Dermis blood vessel endothelial cell (primary cell): ENCODE results near the gene EPHA4. TPM values are rescaled to one million over a fixed set of nuclear protein-coding genes. Genes with fewer than 3 reads are reported as not detected.

Experiments
- DNase-seq: peaks from one replicate; pipeline ENCODE4 v3.0.0; 2010
- total RNA-seq: library from RNA; depleted of rRNA; stranded (reverse); fragments of >200 nt; gene quantifications from 2 replicates; pipeline ENCODE4 v1.2.3, GENCODE V29; 2014

Gene EPHA4
- total RNA-seq, 1 donor from 2014 or later: 21.1 TPM

GRCh38 chr2:221439761-221440479, 132.2 kb downstream of the EPHA4 start:
- no peak for DNase-seq

GRCh38 chr2:221437056-221437455, 135.0 kb downstream of the EPHA4 start:
- DNase-seq: no peak

- no peak for DNase-seq
Measured at GRCh38 chr2:221435171-221435570, 136.9 kb downstream of the EPHA4 start.

- peak; percentile 48 for DNase-seq
Measured at GRCh38 chr2:221434142-221434541, 138.0 kb downstream of the EPHA4 start.

GRCh38 chr2:221431477-221431876, 140.6 kb downstream of the EPHA4 start:
- DNase-seq: no peak

- DNase-seq: peak; percentile 24
Measured at GRCh38 chr2:221429741-221430491, 142.2 kb downstream of the EPHA4 start.

GRCh38 chr2:221428896-221429295, 143.2 kb downstream of the EPHA4 start:
- no peak for DNase-seq

GRCh38 chr2:221426929-221427328, 145.2 kb downstream of the EPHA4 start:
- DNase-seq: no peak

GRCh38 chr2:221425891-221426290, 146.2 kb downstream of the EPHA4 start:
- no peak for DNase-seq

- no peak for DNase-seq
Measured at GRCh38 chr2:221425353-221425752, 146.8 kb downstream of the EPHA4 start.

- DNase-seq: peak; percentile 91
Measured at GRCh38 chr2:221423210-221423804, 148.8 kb downstream of the EPHA4 start.

- peak; percentile 68 for DNase-seq
Measured at GRCh38 chr2:221422516-221423209, 149.4 kb downstream of the EPHA4 start.

- peak; percentile 73 for DNase-seq
Measured at GRCh38 chr2:221420245-221420644, 151.9 kb downstream of the EPHA4 start.

- no peak for DNase-seq
Measured at GRCh38 chr2:221415789-221416188, 156.3 kb downstream of the EPHA4 start.

- no peak for DNase-seq
Measured at GRCh38 chr2:221412978-221413377, 159.1 kb downstream of the EPHA4 start.

- no peak for DNase-seq
Measured at GRCh38 chr2:221410487-221410886, 161.6 kb downstream of the EPHA4 start.

- DNase-seq: no peak
Measured at GRCh38 chr2:221407765-221408164, 164.3 kb downstream of the EPHA4 start.

GRCh38 chr2:221405521-221405920, 166.6 kb downstream of the EPHA4 start:
- no peak for DNase-seq

- no peak for DNase-seq
Measured at GRCh38 chr2:221402072-221402471, 170.0 kb downstream of the EPHA4 start.

GRCh38 chr2:221400411-221400810, 171.7 kb downstream of the EPHA4 start:
- no peak for DNase-seq

GRCh38 chr2:221399183-221399582, 172.9 kb downstream of the EPHA4 start:
- no peak for DNase-seq

- peak; percentile 7 for DNase-seq
Measured at GRCh38 chr2:221397187-221397586, 174.9 kb downstream of the EPHA4 start.

GRCh38 chr2:221392228-221392881, 179.7 kb downstream of the EPHA4 start:
- no peak for DNase-seq
